SK-N-SH (cell line): Measurements from ENCODE around the gene SPEM1. TPM values are rescaled to one million over a fixed set of nuclear protein-coding genes. Genes with fewer than 3 reads are reported as not detected.

Source experiments
- CTCF ChIA-PET: fragments of 300-600, 350-600 bp; formaldehyde crosslinking; extraction: SDS; loops from one replicate; lab custom pipeline; 2021; lab: Yijun Ruan, JAX
- POLR2A ChIA-PET: fragments of 350-600 bp; sonication (Branson Sonifier 250); formaldehyde crosslinking; extraction: SDS; loops from one replicate; lab custom pipeline; 2020; ENCODE audit warnings: antibody characterized with exemption, inconsistent platforms; lab: Yijun Ruan, JAX
- DNase-seq: peaks from one replicate; pipeline ENCODE4 v3.0.0; 2012
- H2AFZ ChIP-seq: fragments of 200-600 bp; sonication (generic); 2 replicates; pipeline ENCODE4 v1.8.1; 2016; ENCODE audit warnings: antibody characterized with exemption, mild to moderate bottlenecking, low read depth
- H3F3A ChIP-seq: fragments of 200-600 bp; sonication (generic); replicated peaks from 2 replicates; pipeline ENCODE3; 2016; ENCODE audit warnings: antibody characterized with exemption, mild to moderate bottlenecking; ENCODE audit not compliant: insufficient read depth
- H3K27ac ChIP-seq, 2 experiments: fragments of 200-500 bp in 1 of 2; fragments of 200-600 bp in 1 of 2; sonication (Bioruptor generic) in 1 of 2; sonication (generic), shearing (Covaris generic) in 1 of 2; 2 replicates each; pipeline versions ENCODE4 v1.5.1 to v1.6.1; 2014 to 2016; ENCODE audit warnings: low read depth in 2 of 2, inconsistent platforms in 1 of 2, low read length in 1 of 2, mild to moderate bottlenecking in 1 of 2, mixed read lengths in 1 of 2
- H3K27me3 ChIP-seq: fragments of 200-600 bp; sonication (generic), shearing (Covaris generic); 2 replicates; pipeline ENCODE4 v1.6.1; 2016; ENCODE audit warnings: mixed run types; ENCODE audit not compliant: insufficient read depth
- H3K36me3 ChIP-seq, 2 experiments: fragments of 200-500 bp in 1 of 2; fragments of 200-600 bp in 1 of 2; sonication (Bioruptor generic) in 1 of 2; sonication (generic) in 1 of 2; replicated peaks in 1 of 2; 2 replicates each; pipeline versions ENCODE3 to v1.5.1; 2014 to 2016; ENCODE audit warnings: low read length in 1 of 2, mild to moderate bottlenecking in 1 of 2; ENCODE audit not compliant: insufficient read depth in 2 of 2, control insufficient read depth in 1 of 2
- H3K4me1 ChIP-seq, 2 experiments: fragments of 200-500 bp in 1 of 2; fragments of 200-600 bp in 1 of 2; sonication (Bioruptor generic) in 1 of 2; sonication (generic), shearing (Covaris generic) in 1 of 2; 2 replicates each; pipeline versions ENCODE4 v1.5.1 to v1.6.1; 2014 to 2016; ENCODE audit warnings: low read depth in 1 of 2, low read length in 1 of 2, mixed run types in 1 of 2; ENCODE audit not compliant: insufficient read depth in 2 of 2, control insufficient read depth in 1 of 2
- H3K4me2 ChIP-seq: fragments of 200-600 bp; sonication (generic), shearing (Covaris generic); 2 replicates; pipeline ENCODE4 v1.6.1; 2017; ENCODE audit warnings: mixed run types
- H3K4me3 ChIP-seq, 2 experiments: fragments of 200-500 bp in 1 of 2; fragments of 200-600 bp in 1 of 2; sonication (Bioruptor generic) in 1 of 2; sonication (generic), shearing (Covaris generic) in 1 of 2; 2 replicates each; pipeline versions ENCODE4 v1.5.1 to v1.8.1; 2014 to 2016; ENCODE audit warnings: low read depth in 2 of 2, inconsistent platforms in 1 of 2, low read length in 1 of 2, mild to moderate bottlenecking in 1 of 2, mixed read lengths in 1 of 2, moderate library complexity in 1 of 2
- H3K79me2 ChIP-seq: fragments of 200-600 bp; sonication (generic); 2 replicates; pipeline ENCODE4 v1.8.1; 2017; ENCODE audit warnings: mild to moderate bottlenecking; ENCODE audit not compliant: insufficient read depth
- H3K9ac ChIP-seq: fragments of 200-600 bp; sonication (generic); 2 replicates; pipeline ENCODE4 v1.6.1; 2017; ENCODE audit warnings: mixed run types
- H3K9me2 ChIP-seq: fragments of 200-600 bp; sonication (generic); 2 replicates; pipeline ENCODE4 v1.6.1; 2017; ENCODE audit warnings: mixed run types
- H3K9me3 ChIP-seq: fragments of 200-600 bp; sonication (generic); 2 replicates; pipeline ENCODE4 v1.6.1; 2017; ENCODE audit warnings: mixed run types, mild to moderate bottlenecking, moderate library complexity
- H4K20me1 ChIP-seq: fragments of 200-600 bp; sonication (generic); 2 replicates; pipeline ENCODE4 v1.6.1; 2017; ENCODE audit warnings: mild to moderate bottlenecking, mixed run types; ENCODE audit not compliant: insufficient read depth
- CHD2 ChIP-seq: fragments of 150-350 bp; IDR thresholded peaks from 2 replicates; pipeline ENCODE4 v1.6.1; 2018; ENCODE audit warnings: low read length; ENCODE audit not compliant: partially characterized antibody
- CTCF ChIP-seq: fragments of 200-600 bp; sonication (generic); IDR thresholded peaks from 2 replicates; pipeline ENCODE4 v1.6.1; 2017; ENCODE audit warnings: antibody characterized with exemption, mild to moderate bottlenecking, moderate library complexity
- EZH2phosphoT487 ChIP-seq: fragments of 200-600 bp; sonication (generic); IDR thresholded peaks from 2 replicates; pipeline ENCODE4 v1.6.1; 2017; ENCODE audit warnings: low read depth, mixed run types, mild to moderate bottlenecking, antibody characterized with exemption, moderate library complexity, borderline replicate concordance
- FOSL2 ChIP-seq: IDR thresholded peaks from 2 replicates; pipeline ENCODE4 v1.4.0; 2012; ENCODE audit warnings: low read depth, mild to moderate bottlenecking, moderate library complexity, borderline replicate concordance
- MAX ChIP-seq: IDR thresholded peaks from 2 replicates; pipeline ENCODE4 v1.4.0; 2012; ENCODE audit warnings: low read depth
- MXI1 ChIP-seq: IDR thresholded peaks from 2 replicates; pipeline ENCODE4 v1.6.1; 2012; ENCODE audit warnings: mild to moderate bottlenecking, low read depth, low read length, improper control_type of control experiment
- NFIC ChIP-seq: IDR thresholded peaks from 2 replicates; pipeline ENCODE4 v1.4.0; 2012; ENCODE audit warnings: borderline replicate concordance
- NRF1 ChIP-seq: IDR thresholded peaks from 2 replicates; pipeline ENCODE4 v1.6.1; 2012; ENCODE audit warnings: low read depth, mild to moderate bottlenecking, low read length
- TAF1 ChIP-seq: IDR thresholded peaks from 2 replicates; pipeline ENCODE4 v1.6.1; 2012; ENCODE audit warnings: low read depth, mild to moderate bottlenecking, low read length, moderate library complexity, borderline replicate concordance
- TCF12 ChIP-seq: IDR thresholded peaks from 2 replicates; pipeline ENCODE4 v1.4.0; 2012
- USF1 ChIP-seq: IDR thresholded peaks from 2 replicates; pipeline ENCODE4 v1.4.0; 2012; ENCODE audit warnings: low read depth, borderline replicate concordance
- ZBTB33 ChIP-seq: IDR thresholded peaks from 2 replicates; pipeline ENCODE4 v1.4.0; 2012; ENCODE audit warnings: low read depth, borderline replicate concordance
- WGBS: methylation state at CpG from one replicate; pipeline ENCODE4 v1.1.6; 2017; ENCODE audit warnings: low lambda C conversion rate; 5-methylcytosine and 5-hydroxymethylcytosine counted together
- polyA plus RNA-seq, 3 experiments: library from polyadenylated mRNA; depleted of rRNA; stranded (reverse); fragments of >200 nt; gene quantifications; 2 replicates each; pipeline ENCODE4 v1.2.3, GENCODE V29; 2012
- TF ChIP-seq, protein P1 (sequence below): fragments of 150-350 bp; IDR thresholded peaks from 2 replicates; pipeline ENCODE4 v1.6.1; 2017; ENCODE audit warnings: antibody characterized with exemption, low read length, low read depth, borderline replicate concordance
- TF ChIP-seq, protein P2 (sequence below): IDR thresholded peaks from 2 replicates; pipeline ENCODE4; 2012

SPEM1 gene
- polyA plus RNA-seq, 1 of the 3 experiments (the other 2 are of a cell fraction) = not detected

DNA sequence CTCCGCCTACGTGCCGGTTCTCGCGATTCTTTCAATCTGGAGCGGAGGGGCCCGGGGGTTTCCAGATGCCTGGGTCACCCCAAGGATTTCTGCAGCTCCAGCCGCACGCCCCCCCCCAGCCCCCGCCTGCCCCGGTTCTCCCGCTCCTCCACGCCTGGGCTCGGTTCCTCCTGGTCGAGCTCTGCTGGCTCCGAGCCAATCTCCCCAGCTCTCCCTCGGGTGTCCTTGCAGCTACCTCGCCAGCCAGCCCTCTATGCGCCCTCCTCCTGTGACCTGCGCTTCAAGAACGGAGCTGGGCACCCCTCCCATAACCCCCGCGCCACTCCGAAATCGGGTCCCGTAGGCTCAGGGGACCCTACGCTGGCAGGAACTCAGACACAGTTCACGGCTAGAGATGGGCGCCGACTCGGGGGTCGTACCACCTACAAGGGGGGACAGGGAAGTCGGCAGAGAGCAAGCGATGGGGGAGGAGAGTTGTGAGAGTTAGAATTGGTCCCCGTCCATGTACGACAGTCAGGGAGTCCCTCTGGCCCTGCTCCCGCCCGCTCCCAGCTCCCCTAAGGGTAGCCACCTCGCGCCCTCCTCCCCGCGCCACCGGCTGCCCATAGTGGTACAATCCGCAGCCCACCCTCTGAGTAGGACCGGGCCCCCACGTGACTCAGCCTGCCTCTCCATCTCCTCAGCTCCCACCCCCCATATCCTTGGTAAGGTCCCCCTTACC lies 20.1 kb downstream of the SPEM1 start:
- DNase-seq = peak; percentile 93
- H2AFZ ChIP-seq = peak overlapping the region; percentile 88
- H3K36me3 ChIP-seq = peaks cover 0 to 4% of the 10 kb centered on the region in 2 experiments
- H3K4me3 ChIP-seq = peak overlapping the region; percentile 67 to 70
- H4K20me1 ChIP-seq = no peaks in the 10 kb centered on the region
- peaks cover 18% of the 10 kb centered on the region for H3F3A ChIP-seq
- no peaks in the 10 kb centered on the region for H3K9me2 ChIP-seq
- H3K27me3 ChIP-seq = no peaks in the 10 kb centered on the region
- 11% methylated on average over 32 of the region's 46 CpGs for WGBS
- no peaks in the 10 kb centered on the region for H3K9me3 ChIP-seq
- peak overlapping the region in 1 of 2 experiments; percentile 97; a peak in 2 of 4 replicates for H3K27ac ChIP-seq
- TF ChIP-seq CHD2 (peak; percentile 98), USF1 (peak; percentile 85), ZBTB33 (peak; percentile 94), NFIC (peak; percentile 68; the same call in 1 of the 2 replicates), NRF1 (no peak), TAF1 (no peak)
- TF ChIP-seq, protein P1, sequence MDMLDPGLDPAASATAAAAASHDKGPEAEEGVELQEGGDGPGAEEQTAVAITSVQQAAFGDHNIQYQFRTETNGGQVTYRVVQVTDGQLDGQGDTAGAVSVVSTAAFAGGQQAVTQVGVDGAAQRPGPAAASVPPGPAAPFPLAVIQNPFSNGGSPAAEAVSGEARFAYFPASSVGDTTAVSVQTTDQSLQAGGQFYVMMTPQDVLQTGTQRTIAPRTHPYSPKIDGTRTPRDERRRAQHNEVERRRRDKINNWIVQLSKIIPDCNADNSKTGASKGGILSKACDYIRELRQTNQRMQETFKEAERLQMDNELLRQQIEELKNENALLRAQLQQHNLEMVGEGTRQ = peak; percentile 52; the same call in 1 of the 2 replicates
- peaks cover 7% of the 10 kb centered on the region; the same call in 1 of the 2 replicates for H3K79me2 ChIP-seq
- peak overlapping the region; percentile 61 for H3K9ac ChIP-seq
- ChIA-PET POLR2A (interaction anchor here (1.1 to 3.3 kb wide), 8 partner anchors 8 to 120 kb away, joined by 3 to 19 read pairs (median 4); partner anchors contain the start of genes NEURL4, POLR2A, TMEM256 and ZBTB4), CTCF (interaction anchor here (0.7 to 1.6 kb wide), 5 partner anchors 34 to 120 kb away, joined by 3 to 6 read pairs (median 4); no protein-coding TSS in a partner anchor)
- H3K4me2 ChIP-seq = peak overlapping the region; percentile 95
- peaks cover 7 to 30% of the 10 kb centered on the region in 2 experiments; a peak in 2 of 4 replicates for H3K4me1 ChIP-seq

GRCh38 chr17:7440834-7441195 lies 20.7 kb downstream of the SPEM1 start:
- H3K4me3 ChIP-seq = peak overlapping the region; percentile 67 to 70
- TF ChIP-seq FOSL2 (0 out of 2 replicates have a peak, but pooled peaks have one; percentile 16), MXI1 (peak; percentile 59; the same call in 1 of the 2 replicates), NFIC (peak; percentile 60), CTCF (peak; percentile 12; the same call in 1 of the 2 replicates), TAF1 (no peak), MAX (0 out of 2 replicates have a peak, but pooled peaks have one; percentile 6), EZH2phosphoT487 (no peak), TCF12 (peak; percentile 3; the same call in 1 of the 2 replicates)
- TF ChIP-seq, protein P2, sequence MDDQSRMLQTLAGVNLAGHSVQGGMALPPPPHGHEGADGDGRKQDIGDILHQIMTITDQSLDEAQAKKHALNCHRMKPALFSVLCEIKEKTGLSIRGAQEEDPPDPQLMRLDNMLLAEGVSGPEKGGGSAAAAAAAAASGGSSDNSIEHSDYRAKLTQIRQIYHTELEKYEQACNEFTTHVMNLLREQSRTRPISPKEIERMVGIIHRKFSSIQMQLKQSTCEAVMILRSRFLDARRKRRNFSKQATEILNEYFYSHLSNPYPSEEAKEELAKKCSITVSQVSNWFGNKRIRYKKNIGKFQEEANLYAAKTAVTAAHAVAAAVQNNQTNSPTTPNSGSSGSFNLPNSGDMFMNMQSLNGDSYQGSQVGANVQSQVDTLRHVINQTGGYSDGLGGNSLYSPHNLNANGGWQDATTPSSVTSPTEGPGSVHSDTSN = peak; percentile 93
- TF ChIP-seq, all 33 proteins: peak for 7
- peak overlapping the region; percentile 61 for H3K9ac ChIP-seq
- peak overlapping the region in 1 of 2 experiments; percentile 97; a peak in 2 of 4 replicates for H3K27ac ChIP-seq
- no peaks in the 10 kb centered on the region for H3K9me2 ChIP-seq
- H2AFZ ChIP-seq = no peak overlapping the region
- peak overlapping the region; percentile 95 for H3K4me2 ChIP-seq
- H3K27me3 ChIP-seq = no peaks in the 10 kb centered on the region
- ChIA-PET POLR2A (interaction anchor here (0.7 to 3.3 kb wide), 10 partner anchors 9 to 767 kb away, joined by 3 to 19 read pairs (median 4); partner anchors contain the start of genes NEURL4, POLR2A, TMEM256 and ZBTB4), CTCF (interaction anchor here (0.7 to 1.6 kb wide), 6 partner anchors 26 to 120 kb away, joined by 3 to 11 read pairs (median 4); no protein-coding TSS in a partner anchor)
- H3F3A ChIP-seq = peaks cover 18% of the 10 kb centered on the region
- DNase-seq = peak; percentile 72
- peaks cover 0 to 4% of the 10 kb centered on the region in 2 experiments for H3K36me3 ChIP-seq
- H3K4me1 ChIP-seq = peaks cover 7 to 32% of the 10 kb centered on the region in 2 experiments; a peak in 2 of 4 replicates
- WGBS = 22% methylated on average over 7 of the region's 12 CpGs
- no peaks in the 10 kb centered on the region for H3K9me3 ChIP-seq
- no peaks in the 10 kb centered on the region for H4K20me1 ChIP-seq
- peaks cover 7% of the 10 kb centered on the region; the same call in 1 of the 2 replicates for H3K79me2 ChIP-seq
